GM12878 (cell line): ENCODE results near the gene SGSH. TPM values are rescaled to one million over a fixed set of nuclear protein-coding genes. Genes with fewer than 3 reads are reported as not detected.

Experiments used
- ATAC-seq: fragments of 200-7000 bp; cut with Tn5 transposase; 3 replicates; pipeline ENCODE4 v1.9.1; 2020; ENCODE audit warnings: mild to moderate bottlenecking, moderate library complexity
- BruUV-seq: library from RNA; stranded (reverse); fragments of 400-500 nt; replicated peaks from 2 replicates; lab custom pipeline; 2021; lab: Mats Ljungman, UMichigan
- CTCF ChIA-PET: fragments of 300-600 bp; sonication (Branson Sonifier 250); formaldehyde crosslinking; extraction: SDS; loops from one replicate; lab custom pipeline; 2021; ENCODE audit warnings: inconsistent platforms; lab: Yijun Ruan, JAX
- POLR2A ChIA-PET: fragments of 350-600 bp; formaldehyde crosslinking; extraction: SDS; loops from one replicate; lab custom pipeline; 2021; ENCODE audit warnings: inconsistent platforms; lab: Charles Lee
- RAD21 ChIA-PET: fragments of 300-600 bp; sonication (Branson Sonifier 250); formaldehyde crosslinking; loops from one replicate; lab custom pipeline; 2023; ENCODE audit warnings: antibody characterized with exemption; ENCODE audit not compliant: unreplicated experiment; lab: Charles Lee
- SMC1A ChIA-PET: fragments of 300-600 bp; sonication (Branson Sonifier 250); formaldehyde crosslinking; loops from one replicate; lab custom pipeline; 2023; ENCODE audit not compliant: unreplicated experiment, uncharacterized antibody; lab: Charles Lee
- DNase-seq: peaks from one replicate; pipeline ENCODE4 v3.0.0-alpha.2; 2011; ENCODE audit warnings: low read depth, low spot score
- FAIRE-seq: peaks from 3 replicates; lab custom pipeline; 2011; peaks lifted over from hg19 to GRCh38; lab: Jason Lieb, UNC
- H2AFZ ChIP-seq: 2 replicates; pipeline ENCODE4 v1.6.0; 2011; ENCODE audit warnings: low read depth, low read length, control low read depth; ENCODE audit not compliant: control insufficient read depth
- H3K27ac ChIP-seq: 2 replicates; pipeline ENCODE4 v1.5.1; 2011; ENCODE audit warnings: control low read depth; ENCODE audit not compliant: control insufficient read depth, insufficient read depth
- H3K27me3 ChIP-seq, 2 experiments: replicated peaks in 1 of 2; 2 replicates each; pipeline versions ENCODE4 v1.6.0 to v1.6.1; 2011; ENCODE audit warnings: low read length in 1 of 2; ENCODE audit not compliant: control insufficient read depth in 2 of 2, insufficient read depth in 2 of 2
- H3K36me3 ChIP-seq, 2 experiments: 2 replicates each; pipeline ENCODE4 v1.5.1; 2011; ENCODE audit warnings: low read length in 1 of 2; ENCODE audit not compliant: control insufficient read depth in 2 of 2, insufficient read depth in 2 of 2
- H3K4me1 ChIP-seq: 2 replicates; pipeline ENCODE4 v1.6.1; 2011; ENCODE audit warnings: mild to moderate bottlenecking, low read length, moderate library complexity, mixed read lengths; ENCODE audit not compliant: control insufficient read depth, insufficient read depth
- H3K4me2 ChIP-seq: 2 replicates; pipeline ENCODE4 v1.6.0; 2011; ENCODE audit warnings: control low read depth; ENCODE audit not compliant: control insufficient read depth, insufficient read depth
- H3K4me3 ChIP-seq: fragments of 200-600 bp; sonication (generic); 2 replicates; pipeline ENCODE4 v1.5.1; 2016
- H3K79me2 ChIP-seq: 2 replicates; pipeline ENCODE4 v1.6.0; 2011; ENCODE audit warnings: low read length; ENCODE audit not compliant: control insufficient read depth, insufficient read depth
- H3K9ac ChIP-seq: 2 replicates; pipeline ENCODE4 v1.8.0; 2011; ENCODE audit warnings: low read length, control low read depth, mixed read lengths; ENCODE audit not compliant: control insufficient read depth, insufficient read depth
- H3K9me3 ChIP-seq: replicated peaks from 3 replicates; pipeline ENCODE4 v1.5.1; 2011; ENCODE audit warnings: mild to moderate bottlenecking, low read length; ENCODE audit not compliant: control insufficient read depth, insufficient read depth
- H4K20me1 ChIP-seq: 2 replicates; pipeline ENCODE4 v1.6.0; 2011; ENCODE audit not compliant: control insufficient read depth, insufficient read depth
- WGBS: methylation state at CpG from one replicate; pipeline ENCODE4 v1.1.6; 2016; ENCODE audit warnings: low lambda C conversion rate; ENCODE audit not compliant: insufficient replicate concordance, insufficient coverage; ENCODE audit errors: missing lambda C conversion rate; 5-methylcytosine and 5-hydroxymethylcytosine counted together
- in situ Hi-C: fragments of 300-500 bp; cut with MboI; formaldehyde crosslinking; loops from 9 replicates; pipeline ENCODE4 v1.14.3; 2018; ENCODE audit warnings: mixed read lengths
- intact Hi-C: fragments of 100-400 bp; cut with micrococcal nuclease; formaldehyde crosslinking; loops from one replicate; pipeline ENCODE4 v1.14.2; 2022; ENCODE audit not compliant: unreplicated experiment
- polyA plus RNA-seq, 11 experiments: library from polyadenylated mRNA; depleted of rRNA in 4 of 11; unstranded in 6 of 11; stranded (reverse) in 5 of 11; fragments of >200 nt; fragmentation: Nextera tagmentation in 4 of 11; fragmentation: Illumina TruSeq in 1 of 11; extraction: Ambion mirVana in 4 of 11; extraction: Trizol in 1 of 11; gene quantifications; 1 replicate in 1 of 11; 2 replicates in 10 of 11; pipeline versions ENCODE4 v1.2.1 to v1.2.3, GENCODE V29; 2011 to 2016; ENCODE audit warnings: inconsistent platforms in 2 of 11, missing spikeins in 2 of 11, low read depth in 1 of 11
- total RNA-seq, 4 experiments: library from RNA; depleted of rRNA in 3 of 4; stranded (reverse); fragments of >200 nt in 3 of 4; fragmentation: Illumina TruSeq in 1 of 4; extraction: Trizol in 1 of 4; gene quantifications; 2 replicates each; pipeline versions ENCODE4 v1.2.1 to v1.2.3, GENCODE V29; 2013 to 2021
- TF ChIP-seq, protein P1 (sequence below): fragments of 150-350 bp; IDR thresholded peaks from 2 replicates; pipeline ENCODE4 v1.6.1; 2016; ENCODE audit warnings: low read depth, low read length
- TF ChIP-seq, protein P2 (sequence below): IDR thresholded peaks from 2 replicates; pipeline ENCODE4 v1.6.1; 2012; ENCODE audit warnings: mild to moderate bottlenecking, low read depth, low read length

Gene SGSH
- total and polyA plus RNA-seq, 10 of the 15 experiments (the other 5 are each of a cell fraction or from before 2014, with no cell fraction given): 0.13 to 17.2 (median 6.0) TPM

DNA sequence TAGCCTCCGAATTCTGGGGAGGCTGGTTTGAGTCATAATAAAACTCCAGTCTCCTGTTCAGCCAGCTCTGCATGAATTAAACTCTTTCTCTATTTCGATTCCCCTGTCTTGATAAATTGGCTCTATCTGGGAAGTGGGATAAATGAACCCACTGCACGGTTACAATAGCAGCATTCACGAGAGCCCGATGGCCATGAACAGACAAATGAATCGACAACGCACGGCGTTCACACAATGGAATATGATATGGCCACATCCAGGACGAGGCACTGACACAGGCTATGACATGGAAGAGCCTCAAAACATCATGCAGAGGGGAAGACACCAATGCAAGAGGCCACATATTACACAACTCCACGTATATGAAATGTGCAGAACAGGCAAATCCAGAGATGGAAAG, 55.9 kb downstream of the SGSH start:
- ChIA-PET POLR2A (no interaction called here), RAD21 (no interaction called here), SMC1A (no interaction called here), CTCF (no interaction called here)
- no peaks in the 10 kb centered on the region for H3K4me1 ChIP-seq
- no peak overlapping the region for H2AFZ ChIP-seq
- H3K79me2 ChIP-seq: no peaks in the 10 kb centered on the region
- H3K27me3 ChIP-seq: no peaks in the 10 kb centered on the region
- H3K4me2 ChIP-seq: no peak overlapping the region
- BruUV-seq: no TSS peak
- no peaks in the 10 kb centered on the region for H3K9me3 ChIP-seq
- H3K9ac ChIP-seq: no peak overlapping the region
- no peak for FAIRE-seq
- H3K4me3 ChIP-seq: no peak overlapping the region
- no peak overlapping the region for H3K27ac ChIP-seq
- TF ChIP-seq, protein P1, sequence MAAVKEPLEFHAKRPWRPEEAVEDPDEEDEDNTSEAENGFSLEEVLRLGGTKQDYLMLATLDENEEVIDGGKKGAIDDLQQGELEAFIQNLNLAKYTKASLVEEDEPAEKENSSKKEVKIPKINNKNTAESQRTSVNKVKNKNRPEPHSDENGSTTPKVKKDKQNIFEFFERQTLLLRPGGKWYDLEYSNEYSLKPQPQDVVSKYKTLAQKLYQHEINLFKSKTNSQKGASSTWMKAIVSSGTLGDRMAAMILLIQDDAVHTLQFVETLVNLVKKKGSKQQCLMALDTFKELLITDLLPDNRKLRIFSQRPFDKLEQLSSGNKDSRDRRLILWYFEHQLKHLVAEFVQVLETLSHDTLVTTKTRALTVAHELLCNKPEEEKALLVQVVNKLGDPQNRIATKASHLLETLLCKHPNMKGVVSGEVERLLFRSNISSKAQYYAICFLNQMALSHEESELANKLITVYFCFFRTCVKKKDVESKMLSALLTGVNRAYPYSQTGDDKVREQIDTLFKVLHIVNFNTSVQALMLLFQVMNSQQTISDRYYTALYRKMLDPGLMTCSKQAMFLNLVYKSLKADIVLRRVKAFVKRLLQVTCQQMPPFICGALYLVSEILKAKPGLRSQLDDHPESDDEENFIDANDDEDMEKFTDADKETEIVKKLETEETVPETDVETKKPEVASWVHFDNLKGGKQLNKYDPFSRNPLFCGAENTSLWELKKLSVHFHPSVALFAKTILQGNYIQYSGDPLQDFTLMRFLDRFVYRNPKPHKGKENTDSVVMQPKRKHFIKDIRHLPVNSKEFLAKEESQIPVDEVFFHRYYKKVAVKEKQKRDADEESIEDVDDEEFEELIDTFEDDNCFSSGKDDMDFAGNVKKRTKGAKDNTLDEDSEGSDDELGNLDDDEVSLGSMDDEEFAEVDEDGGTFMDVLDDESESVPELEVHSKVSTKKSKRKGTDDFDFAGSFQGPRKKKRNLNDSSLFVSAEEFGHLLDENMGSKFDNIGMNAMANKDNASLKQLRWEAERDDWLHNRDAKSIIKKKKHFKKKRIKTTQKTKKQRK: no peak
- TF ChIP-seq, protein P2, sequence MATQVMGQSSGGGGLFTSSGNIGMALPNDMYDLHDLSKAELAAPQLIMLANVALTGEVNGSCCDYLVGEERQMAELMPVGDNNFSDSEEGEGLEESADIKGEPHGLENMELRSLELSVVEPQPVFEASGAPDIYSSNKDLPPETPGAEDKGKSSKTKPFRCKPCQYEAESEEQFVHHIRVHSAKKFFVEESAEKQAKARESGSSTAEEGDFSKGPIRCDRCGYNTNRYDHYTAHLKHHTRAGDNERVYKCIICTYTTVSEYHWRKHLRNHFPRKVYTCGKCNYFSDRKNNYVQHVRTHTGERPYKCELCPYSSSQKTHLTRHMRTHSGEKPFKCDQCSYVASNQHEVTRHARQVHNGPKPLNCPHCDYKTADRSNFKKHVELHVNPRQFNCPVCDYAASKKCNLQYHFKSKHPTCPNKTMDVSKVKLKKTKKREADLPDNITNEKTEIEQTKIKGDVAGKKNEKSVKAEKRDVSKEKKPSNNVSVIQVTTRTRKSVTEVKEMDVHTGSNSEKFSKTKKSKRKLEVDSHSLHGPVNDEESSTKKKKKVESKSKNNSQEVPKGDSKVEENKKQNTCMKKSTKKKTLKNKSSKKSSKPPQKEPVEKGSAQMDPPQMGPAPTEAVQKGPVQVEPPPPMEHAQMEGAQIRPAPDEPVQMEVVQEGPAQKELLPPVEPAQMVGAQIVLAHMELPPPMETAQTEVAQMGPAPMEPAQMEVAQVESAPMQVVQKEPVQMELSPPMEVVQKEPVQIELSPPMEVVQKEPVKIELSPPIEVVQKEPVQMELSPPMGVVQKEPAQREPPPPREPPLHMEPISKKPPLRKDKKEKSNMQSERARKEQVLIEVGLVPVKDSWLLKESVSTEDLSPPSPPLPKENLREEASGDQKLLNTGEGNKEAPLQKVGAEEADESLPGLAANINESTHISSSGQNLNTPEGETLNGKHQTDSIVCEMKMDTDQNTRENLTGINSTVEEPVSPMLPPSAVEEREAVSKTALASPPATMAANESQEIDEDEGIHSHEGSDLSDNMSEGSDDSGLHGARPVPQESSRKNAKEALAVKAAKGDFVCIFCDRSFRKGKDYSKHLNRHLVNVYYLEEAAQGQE: no peak
- intact Hi-C loops (no loop called here), in situ Hi-C loops (no loop called here)
- DNase-seq: no peak
- no peak for ATAC-seq
- no peaks in the 10 kb centered on the region for H3K36me3 ChIP-seq
- WGBS: 43% methylated on average over 11 of the region's 11 CpGs
- H4K20me1 ChIP-seq: no peaks in the 10 kb centered on the region
